ENCODE results near the gene OVOL2. TPM values are rescaled to one million over a fixed set of nuclear protein-coding genes. Genes with fewer than 3 reads are reported as not detected.

Gene OVOL2
- total and polyA plus RNA-seq, 3 donors from 2014 or later, result 4.8 to 22.7 (median 7.2) TPM

DNA sequence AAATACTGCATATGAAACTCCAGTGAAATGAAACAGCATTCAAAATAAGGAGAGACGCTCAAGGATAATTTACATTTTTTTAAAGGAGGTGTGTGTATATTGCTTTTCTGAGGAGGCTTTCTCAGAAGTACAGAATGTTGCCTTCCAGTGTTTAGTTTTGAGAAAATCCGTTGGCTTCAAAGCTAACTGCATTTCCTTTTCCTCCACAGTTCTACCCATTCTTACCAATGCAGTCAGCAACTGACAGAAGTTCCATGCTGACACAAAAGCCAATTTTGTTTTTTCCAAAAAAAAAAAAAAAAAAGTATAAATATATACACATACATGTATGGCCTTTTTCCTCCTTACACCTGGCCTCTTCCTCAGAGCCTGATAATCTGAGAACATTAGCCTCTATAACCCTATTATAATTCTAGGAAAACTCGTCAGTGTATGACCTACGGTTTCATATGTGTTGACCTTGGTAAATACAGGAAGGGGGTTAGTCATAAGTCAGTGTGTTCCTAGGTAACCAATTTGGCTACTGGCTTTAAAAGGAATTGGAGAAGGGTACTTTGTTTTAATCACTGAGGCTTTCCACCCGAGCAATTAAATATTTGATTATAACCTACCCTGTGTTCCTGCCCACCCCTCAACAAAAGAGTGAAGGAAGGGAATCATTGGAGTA, 64.7 kb downstream of the OVOL2 start:
- Histone ChIP-seq H3K27ac (no peak overlapping the region), H3K9me3 (no peaks in the 10 kb centered on the region), H3K4me1 (no peaks in the 10 kb centered on the region), H3K36me3 (ENCODE audit: low read depth, missing control alignments) (no peaks in the 10 kb centered on the region), H3K27me3 (no peaks in the 10 kb centered on the region), H3K4me3 (no peak overlapping the region)
- no peak for TF ChIP-seq POLR2A (IDR thresholded peaks at IDR 0.05)
- no peak for DNase-seq
- WGBS, 2 donors, result 79 to 80% methylated on average over 5 of the region's 5 CpGs
- intact Hi-C loops (cut with DNase I; ENCODE audit: low total_unique reads), result no loop called here

DNA sequence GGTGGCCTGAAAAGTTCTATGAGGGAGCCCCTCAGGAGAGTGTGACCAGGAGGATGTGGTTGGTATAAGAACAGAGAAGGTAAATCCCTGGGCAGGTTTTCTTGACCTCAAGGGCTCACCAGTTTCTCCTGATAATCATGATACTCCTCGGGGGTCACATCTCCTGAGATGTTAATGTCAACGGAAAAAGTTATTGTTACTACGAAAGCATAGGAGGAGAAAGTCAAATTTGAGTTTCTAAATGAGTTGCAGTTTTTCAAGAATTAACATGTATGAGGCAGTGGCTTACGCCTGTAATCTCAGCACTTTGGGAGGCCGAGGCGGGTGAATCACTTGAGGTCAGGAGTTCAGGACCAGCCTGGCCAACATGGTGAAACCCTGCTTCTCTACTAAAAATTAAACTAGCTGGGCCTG, 65.5 kb downstream of the OVOL2 start:
- DNase-seq, result no peak
- Histone ChIP-seq H3K4me1 (no peaks in the 10 kb centered on the region), H3K27ac (no peak overlapping the region), H3K27me3 (no peaks in the 10 kb centered on the region), H3K36me3 (ENCODE audit: low read depth, missing control alignments) (no peaks in the 10 kb centered on the region), H3K4me3 (no peak overlapping the region), H3K9me3 (no peaks in the 10 kb centered on the region)
- intact Hi-C loops (cut with DNase I; ENCODE audit: low total_unique reads), result no loop called here
- TF ChIP-seq POLR2A (IDR thresholded peaks at IDR 0.05), result no peak
- TF ChIP-seq, protein P1, sequence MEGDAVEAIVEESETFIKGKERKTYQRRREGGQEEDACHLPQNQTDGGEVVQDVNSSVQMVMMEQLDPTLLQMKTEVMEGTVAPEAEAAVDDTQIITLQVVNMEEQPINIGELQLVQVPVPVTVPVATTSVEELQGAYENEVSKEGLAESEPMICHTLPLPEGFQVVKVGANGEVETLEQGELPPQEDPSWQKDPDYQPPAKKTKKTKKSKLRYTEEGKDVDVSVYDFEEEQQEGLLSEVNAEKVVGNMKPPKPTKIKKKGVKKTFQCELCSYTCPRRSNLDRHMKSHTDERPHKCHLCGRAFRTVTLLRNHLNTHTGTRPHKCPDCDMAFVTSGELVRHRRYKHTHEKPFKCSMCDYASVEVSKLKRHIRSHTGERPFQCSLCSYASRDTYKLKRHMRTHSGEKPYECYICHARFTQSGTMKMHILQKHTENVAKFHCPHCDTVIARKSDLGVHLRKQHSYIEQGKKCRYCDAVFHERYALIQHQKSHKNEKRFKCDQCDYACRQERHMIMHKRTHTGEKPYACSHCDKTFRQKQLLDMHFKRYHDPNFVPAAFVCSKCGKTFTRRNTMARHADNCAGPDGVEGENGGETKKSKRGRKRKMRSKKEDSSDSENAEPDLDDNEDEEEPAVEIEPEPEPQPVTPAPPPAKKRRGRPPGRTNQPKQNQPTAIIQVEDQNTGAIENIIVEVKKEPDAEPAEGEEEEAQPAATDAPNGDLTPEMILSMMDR (IDR thresholded peaks at IDR 0.05), result no peak
- WGBS, 2 donors, result 86 to 91% methylated on average over 6 of the region's 6 CpGs

DNA sequence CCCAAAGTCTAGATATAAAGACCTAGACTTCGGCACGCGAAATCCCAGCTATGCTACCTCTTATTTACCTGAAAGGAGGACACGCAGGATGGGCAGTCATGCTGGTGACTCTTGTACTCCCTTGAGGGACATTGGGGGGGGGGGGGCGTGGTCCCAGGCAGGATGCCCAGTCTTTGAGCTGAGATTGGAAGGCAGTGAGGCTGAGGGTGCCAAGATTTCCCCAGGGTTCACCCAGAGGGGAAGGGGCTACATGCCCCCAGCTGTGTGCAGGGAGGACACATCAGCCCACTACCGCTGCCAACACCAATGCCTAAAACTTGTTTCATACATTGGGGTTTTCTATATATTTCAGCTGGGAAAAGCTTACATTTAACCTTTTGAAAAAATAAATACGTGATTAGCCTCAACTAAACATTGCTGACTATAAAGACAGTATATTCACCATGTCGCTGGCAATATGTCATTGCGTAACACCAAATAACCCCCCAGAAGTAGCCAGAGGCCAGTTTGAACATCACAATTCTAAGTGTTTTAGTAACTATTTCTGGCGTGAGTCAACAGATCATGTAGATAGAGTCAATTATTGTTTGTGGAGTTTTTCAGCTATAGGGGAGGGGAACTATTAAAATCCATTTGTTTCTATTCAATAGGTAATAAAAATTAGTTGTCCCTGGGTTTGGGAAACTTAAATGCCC, 67.3 kb downstream of the OVOL2 start:
- DNase-seq, result no peak
- Histone ChIP-seq H3K9me3 (no peaks in the 10 kb centered on the region), H3K36me3 (ENCODE audit: low read depth, missing control alignments) (no peaks in the 10 kb centered on the region), H3K4me3 (no peak overlapping the region), H3K4me1 (no peaks in the 10 kb centered on the region), H3K27me3 (no peaks in the 10 kb centered on the region), H3K27ac (no peak overlapping the region)
- intact Hi-C loops (cut with DNase I; ENCODE audit: low total_unique reads), result no loop called here
- WGBS, 2 donors, result 89 to 94% methylated on average over 10 of the region's 10 CpGs
- no peak for TF ChIP-seq POLR2A (IDR thresholded peaks at IDR 0.05)
- TF ChIP-seq, protein P1 (IDR thresholded peaks at IDR 0.05), result no peak

DNA sequence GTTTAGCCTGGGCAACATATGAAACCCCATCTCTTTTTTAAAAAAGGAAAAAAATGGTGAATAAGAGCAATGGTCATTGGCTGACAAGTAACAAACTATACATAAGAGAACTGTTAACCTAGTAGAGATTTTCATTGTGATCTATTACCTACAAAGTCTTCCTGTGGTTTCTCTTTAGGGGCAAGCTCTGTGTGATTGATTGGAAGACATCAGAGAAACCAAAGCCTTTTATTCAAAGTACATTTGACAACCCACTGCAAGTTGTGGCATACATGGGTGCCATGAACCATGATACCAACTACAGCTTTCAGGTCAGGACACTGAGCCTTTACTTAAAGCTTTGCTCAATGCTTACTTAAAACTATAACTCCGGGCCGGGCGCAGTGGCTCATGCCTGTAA, 69.7 kb downstream of the OVOL2 start:
- WGBS, 2 donors, result 67 to 100% methylated on average over 1 to 3 of the region's 3 CpGs
- H3K4me1 ChIP-seq, result no peaks in the 10 kb centered on the region

DNA sequence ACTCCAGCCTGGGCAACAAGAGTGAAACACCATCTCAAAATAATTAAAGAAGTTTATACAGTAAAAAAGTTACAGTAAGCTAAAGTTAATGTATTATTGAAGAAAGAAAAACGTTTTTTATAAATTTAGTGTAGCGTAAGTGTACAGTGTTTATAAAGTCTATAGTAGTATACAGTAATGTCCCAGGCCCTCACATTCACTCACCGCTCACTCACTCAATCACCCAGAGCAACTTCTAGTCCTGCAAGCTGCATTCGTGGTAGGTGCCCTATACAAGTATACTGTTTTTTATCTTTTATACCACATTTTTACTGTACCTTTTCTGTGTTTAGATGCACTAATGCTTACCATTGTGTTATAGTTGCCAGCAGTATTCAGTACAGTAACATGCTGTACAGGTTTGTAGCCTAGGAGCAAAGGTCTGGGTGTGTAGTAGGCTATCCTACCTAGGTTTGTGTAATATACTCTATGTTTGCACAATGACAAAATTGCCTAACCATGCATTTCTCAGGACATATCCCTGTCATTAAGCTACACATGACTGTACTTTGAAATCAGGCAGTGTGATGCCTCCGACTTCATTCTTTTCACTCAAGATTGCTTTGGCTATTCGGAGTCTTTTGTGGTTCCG, 72.2 kb downstream of the OVOL2 start:
- Histone ChIP-seq H3K27me3 (no peaks in the 10 kb centered on the region), H3K9me3 (no peaks in the 10 kb centered on the region), H3K27ac (no peak overlapping the region), H3K36me3 (ENCODE audit: low read depth, missing control alignments) (no peaks in the 10 kb centered on the region), H3K4me3 (no peak overlapping the region), H3K4me1 (no peaks in the 10 kb centered on the region)
- intact Hi-C loops (cut with DNase I; ENCODE audit: low total_unique reads), result no loop called here
- TF ChIP-seq POLR2A (IDR thresholded peaks at IDR 0.05), result no peak
- TF ChIP-seq, protein P1 (IDR thresholded peaks at IDR 0.05), result no peak
- DNase-seq, result no peak
- WGBS, 2 donors, result 90 to 92% methylated on average over 7 of the region's 7 CpGs

More for the DNA sequence above, 69.7 kb downstream of the OVOL2 start:
- no peaks in the 10 kb centered on the region for H3K36me3 ChIP-seq (ENCODE audit: low read depth, missing control alignments)
- H3K27me3 ChIP-seq, result no peaks in the 10 kb centered on the region
- TF ChIP-seq POLR2A (IDR thresholded peaks at IDR 0.05), result no peak
- TF ChIP-seq, protein P1 (IDR thresholded peaks at IDR 0.05), result no peak
- no peak overlapping the region for H3K27ac ChIP-seq
- no peak overlapping the region for H3K4me3 ChIP-seq
- DNase-seq, result no peak
- no peaks in the 10 kb centered on the region for H3K9me3 ChIP-seq
- intact Hi-C loops (cut with DNase I; ENCODE audit: low total_unique reads), result no loop called here
